Neural cell (in vitro differentiated cells): ENCODE data around the gene MIS12. TPM values are rescaled to one million over a fixed set of nuclear protein-coding genes. Genes with fewer than 3 reads are reported as not detected.

Experiments used
- H2AFZ ChIP-seq: fragments of 200-600, 300-800 bp; sonication (generic), shearing (Covaris generic); 2 replicates; pipeline ENCODE4 v1.6.0; 2014; ENCODE audit warnings: low read depth, mild to moderate bottlenecking, antibody characterized with exemption, low read length, moderate library complexity
- H3F3A ChIP-seq: fragments of 200-600 bp; shearing (Covaris generic); 2 replicates; pipeline ENCODE4 v1.6.1; 2016; ENCODE audit warnings: mild to moderate bottlenecking, moderate library complexity, mixed read lengths, antibody characterized with exemption, low read length; ENCODE audit not compliant: insufficient read depth, poor library complexity, severe bottlenecking
- H3K27ac ChIP-seq: fragments of 200-600, 300-800 bp; sonication (generic), shearing (Covaris generic); 2 replicates; pipeline ENCODE4 v1.5.1; 2014; ENCODE audit warnings: mild to moderate bottlenecking, low read length, moderate library complexity
- H3K27me3 ChIP-seq: fragments of 300-800, 200-600 bp; sonication (generic), shearing (Covaris generic); 2 replicates; pipeline ENCODE4 v1.6.0; 2014; ENCODE audit warnings: mild to moderate bottlenecking, low read depth, low read length, moderate library complexity; ENCODE audit not compliant: insufficient read depth
- H3K36me3 ChIP-seq: fragments of 300-800, 200-600 bp; sonication (generic), shearing (Covaris generic); 2 replicates; pipeline ENCODE4 v1.5.1; 2014; ENCODE audit warnings: mild to moderate bottlenecking, antibody characterized with exemption, low read length, moderate library complexity; ENCODE audit not compliant: insufficient read depth
- H3K4me2 ChIP-seq: fragments of 300-800, 200-600 bp; sonication (generic), shearing (Covaris generic); 2 replicates; pipeline ENCODE4 v1.6.0; 2014; ENCODE audit warnings: mild to moderate bottlenecking, low read length
- H3K4me3 ChIP-seq: fragments of 300-800, 200-600 bp; sonication (generic), shearing (Covaris generic); 2 replicates; pipeline ENCODE4 v1.5.1; 2014; ENCODE audit warnings: mild to moderate bottlenecking, low read length, moderate library complexity
- H3K79me2 ChIP-seq: fragments of 200-600 bp; shearing (Covaris generic); replicated peaks from 2 replicates; pipeline ENCODE4 v1.6.0; 2014; ENCODE audit warnings: mild to moderate bottlenecking, low read length, moderate library complexity; ENCODE audit not compliant: insufficient read depth
- H3K9ac ChIP-seq: fragments of 300-800, 200-600 bp; sonication (generic), shearing (Covaris generic); 2 replicates; pipeline ENCODE4 v1.6.1; 2016; ENCODE audit warnings: mild to moderate bottlenecking, low read length, mixed read lengths
- H3K9me2 ChIP-seq: fragments of 200-600 bp; shearing (Covaris generic); 2 replicates; pipeline ENCODE4 v1.6.1; 2016; ENCODE audit warnings: mild to moderate bottlenecking, low read length, mixed read lengths; ENCODE audit not compliant: insufficient read depth
- H3K9me3 ChIP-seq: fragments of 200-600, 300-800 bp; sonication (generic), shearing (Covaris generic); 2 replicates; pipeline ENCODE4 v1.6.1; 2016; ENCODE audit warnings: mild to moderate bottlenecking, mixed run types, low read length, moderate library complexity, mixed read lengths
- H4K20me1 ChIP-seq: fragments of 200-600 bp; shearing (Covaris generic); 2 replicates; pipeline ENCODE4 v1.6.1; 2016; ENCODE audit warnings: mild to moderate bottlenecking, mixed run types; ENCODE audit not compliant: insufficient read depth
- EP300 ChIP-seq: fragments of 450-650 bp; conservative IDR thresholded peaks from 2 replicates; pipeline ENCODE4 v1.6.1; 2014; ENCODE audit warnings: antibody characterized with exemption, mild to moderate bottlenecking, moderate library complexity; ENCODE audit not compliant: poor library complexity, severe bottlenecking
- EZH2 ChIP-seq: fragments of 200-600, 300-800 bp; shearing (Covaris generic), sonication (generic); IDR thresholded peaks from 2 replicates; pipeline ENCODE4 v1.6.1; 2014; ENCODE audit warnings: antibody characterized with exemption, low read length, borderline replicate concordance, mild to moderate bottlenecking; ENCODE audit not compliant: insufficient read depth, poor library complexity, severe bottlenecking
- MXI1 ChIP-seq: fragments of 450-650 bp; conservative IDR thresholded peaks from 2 replicates; pipeline ENCODE4 v1.6.1; 2014; ENCODE audit warnings: antibody characterized with exemption, mild to moderate bottlenecking; ENCODE audit not compliant: poor library complexity, severe bottlenecking
- POLR2AphosphoS5 ChIP-seq: IDR thresholded peaks from 2 replicates; pipeline ENCODE4 v1.6.1; 2012
- RAD21 ChIP-seq: fragments of 450-650 bp; conservative IDR thresholded peaks from 2 replicates; pipeline ENCODE4 v1.6.1; 2014; ENCODE audit warnings: antibody characterized with exemption, mild to moderate bottlenecking, moderate library complexity
- SMC3 ChIP-seq: fragments of 450-650 bp; conservative IDR thresholded peaks from 2 replicates; pipeline ENCODE4 v1.6.1; 2014; ENCODE audit warnings: antibody characterized with exemption, mild to moderate bottlenecking, moderate library complexity; ENCODE audit not compliant: poor library complexity
- TAF1 ChIP-seq: IDR thresholded peaks from 2 replicates; pipeline ENCODE4 v1.6.1; 2012; ENCODE audit warnings: low read depth
- polyA minus RNA-seq: library from RNA; depleted of rRNA, polyadenylated mRNA; stranded (reverse); fragments of >200 nt; gene quantifications from 2 replicates; pipeline ENCODE4 v1.2.3, GENCODE V29; 2014
- polyA plus RNA-seq: library from polyadenylated mRNA; depleted of rRNA; stranded (reverse); fragments of >200 nt; gene quantifications from 2 replicates; pipeline ENCODE4 v1.2.3, GENCODE V29; 2014
- TF ChIP-seq, protein P1 (sequence below): fragments of 450-650 bp; IDR thresholded peaks from 2 replicates; pipeline ENCODE4 v1.5.1; 2014; ENCODE audit warnings: antibody characterized with exemption, mild to moderate bottlenecking, moderate library complexity; ENCODE audit not compliant: poor library complexity, severe bottlenecking
- TF ChIP-seq, protein P2 (sequence below): IDR thresholded peaks from 2 replicates; pipeline ENCODE4 v1.6.1; 2012; ENCODE audit warnings: borderline replicate concordance

Gene MIS12, protein sequence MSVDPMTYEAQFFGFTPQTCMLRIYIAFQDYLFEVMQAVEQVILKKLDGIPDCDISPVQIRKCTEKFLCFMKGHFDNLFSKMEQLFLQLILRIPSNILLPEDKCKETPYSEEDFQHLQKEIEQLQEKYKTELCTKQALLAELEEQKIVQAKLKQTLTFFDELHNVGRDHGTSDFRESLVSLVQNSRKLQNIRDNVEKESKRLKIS
- 41.4 and 47.5 TPM in 2 replicates for polyA plus RNA-seq
- polyA minus RNA-seq = 34.4 and 37.7 TPM in 2 replicates

DNA sequence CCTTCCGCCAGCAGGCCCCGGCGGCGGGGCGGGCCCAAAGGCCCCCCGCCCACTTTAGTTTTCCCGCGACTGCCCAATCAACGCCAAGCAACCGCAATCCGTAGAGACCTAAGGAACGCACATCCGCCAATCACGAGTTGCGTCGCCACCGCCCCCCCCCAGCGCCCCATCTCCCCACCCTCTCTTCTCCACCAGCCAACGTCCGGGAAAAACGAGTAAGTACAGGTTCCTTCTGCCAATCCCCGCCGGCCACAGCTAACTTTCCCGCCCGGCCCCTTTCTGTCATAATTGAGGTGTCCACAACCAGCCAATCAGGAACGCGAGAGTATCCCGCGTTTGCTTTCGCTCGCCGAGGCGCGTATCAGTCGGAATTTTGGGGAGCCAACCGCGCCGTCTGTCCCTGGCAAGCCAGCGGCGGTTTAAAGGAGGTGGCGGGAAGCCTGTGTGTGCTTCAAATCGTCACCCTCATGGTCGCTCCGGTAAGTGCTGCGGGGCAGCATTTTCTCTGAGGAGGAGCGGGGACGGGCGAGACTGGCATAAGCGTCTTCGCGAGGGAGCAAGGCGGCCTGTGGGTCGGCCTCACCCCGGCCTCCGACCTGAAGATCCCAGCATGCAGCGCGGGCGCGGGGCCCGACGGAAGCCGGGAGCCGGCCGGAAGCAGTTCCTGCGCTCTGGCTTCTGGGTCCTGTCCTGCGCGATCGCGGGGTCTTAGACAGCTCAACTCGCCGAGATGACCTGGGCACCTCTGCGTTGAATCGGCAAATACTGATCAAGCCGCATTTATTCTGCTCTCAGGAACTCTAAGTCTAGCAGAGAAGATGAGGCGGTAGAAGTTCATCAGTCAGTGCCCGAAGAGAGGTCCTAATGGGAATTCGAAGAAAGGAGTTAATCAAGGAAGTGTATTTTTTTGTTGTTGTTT, at the start of gene MIS12:
Gene MIS12, plus strand, starts transcription at position 361 of the 919 bp plus-strand sequence. CDS start 2,297 bp downstream, outside the sequence.
- H3K27ac ChIP-seq = peak within 1 kb of the TSS; percentile 89
- peak within 1 kb of the TSS; percentile 93 for H3K9ac ChIP-seq
- H3K9me2 ChIP-seq = no peaks in the 10 kb centered on the region
- no peaks in the 10 kb centered on the region for H4K20me1 ChIP-seq
- H3K4me2 ChIP-seq = peak within 1 kb of the TSS; percentile 88
- no peaks in the 10 kb centered on the region for H3F3A ChIP-seq
- no peaks in the 10 kb centered on the region for H3K9me3 ChIP-seq
- TF ChIP-seq EZH2 = no peak
- TF ChIP-seq RAD21 = peak; percentile 47
- peak; percentile 42 for TF ChIP-seq SMC3
- TF ChIP-seq EP300 = peak; percentile 53
- peak; percentile 43 for TF ChIP-seq TAF1
- peak; percentile 99 for TF ChIP-seq MXI1
- TF ChIP-seq, protein P1, sequence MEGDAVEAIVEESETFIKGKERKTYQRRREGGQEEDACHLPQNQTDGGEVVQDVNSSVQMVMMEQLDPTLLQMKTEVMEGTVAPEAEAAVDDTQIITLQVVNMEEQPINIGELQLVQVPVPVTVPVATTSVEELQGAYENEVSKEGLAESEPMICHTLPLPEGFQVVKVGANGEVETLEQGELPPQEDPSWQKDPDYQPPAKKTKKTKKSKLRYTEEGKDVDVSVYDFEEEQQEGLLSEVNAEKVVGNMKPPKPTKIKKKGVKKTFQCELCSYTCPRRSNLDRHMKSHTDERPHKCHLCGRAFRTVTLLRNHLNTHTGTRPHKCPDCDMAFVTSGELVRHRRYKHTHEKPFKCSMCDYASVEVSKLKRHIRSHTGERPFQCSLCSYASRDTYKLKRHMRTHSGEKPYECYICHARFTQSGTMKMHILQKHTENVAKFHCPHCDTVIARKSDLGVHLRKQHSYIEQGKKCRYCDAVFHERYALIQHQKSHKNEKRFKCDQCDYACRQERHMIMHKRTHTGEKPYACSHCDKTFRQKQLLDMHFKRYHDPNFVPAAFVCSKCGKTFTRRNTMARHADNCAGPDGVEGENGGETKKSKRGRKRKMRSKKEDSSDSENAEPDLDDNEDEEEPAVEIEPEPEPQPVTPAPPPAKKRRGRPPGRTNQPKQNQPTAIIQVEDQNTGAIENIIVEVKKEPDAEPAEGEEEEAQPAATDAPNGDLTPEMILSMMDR = no peak
- TF ChIP-seq POLR2AphosphoS5 = peak; percentile 64
- TF ChIP-seq, protein P2, sequence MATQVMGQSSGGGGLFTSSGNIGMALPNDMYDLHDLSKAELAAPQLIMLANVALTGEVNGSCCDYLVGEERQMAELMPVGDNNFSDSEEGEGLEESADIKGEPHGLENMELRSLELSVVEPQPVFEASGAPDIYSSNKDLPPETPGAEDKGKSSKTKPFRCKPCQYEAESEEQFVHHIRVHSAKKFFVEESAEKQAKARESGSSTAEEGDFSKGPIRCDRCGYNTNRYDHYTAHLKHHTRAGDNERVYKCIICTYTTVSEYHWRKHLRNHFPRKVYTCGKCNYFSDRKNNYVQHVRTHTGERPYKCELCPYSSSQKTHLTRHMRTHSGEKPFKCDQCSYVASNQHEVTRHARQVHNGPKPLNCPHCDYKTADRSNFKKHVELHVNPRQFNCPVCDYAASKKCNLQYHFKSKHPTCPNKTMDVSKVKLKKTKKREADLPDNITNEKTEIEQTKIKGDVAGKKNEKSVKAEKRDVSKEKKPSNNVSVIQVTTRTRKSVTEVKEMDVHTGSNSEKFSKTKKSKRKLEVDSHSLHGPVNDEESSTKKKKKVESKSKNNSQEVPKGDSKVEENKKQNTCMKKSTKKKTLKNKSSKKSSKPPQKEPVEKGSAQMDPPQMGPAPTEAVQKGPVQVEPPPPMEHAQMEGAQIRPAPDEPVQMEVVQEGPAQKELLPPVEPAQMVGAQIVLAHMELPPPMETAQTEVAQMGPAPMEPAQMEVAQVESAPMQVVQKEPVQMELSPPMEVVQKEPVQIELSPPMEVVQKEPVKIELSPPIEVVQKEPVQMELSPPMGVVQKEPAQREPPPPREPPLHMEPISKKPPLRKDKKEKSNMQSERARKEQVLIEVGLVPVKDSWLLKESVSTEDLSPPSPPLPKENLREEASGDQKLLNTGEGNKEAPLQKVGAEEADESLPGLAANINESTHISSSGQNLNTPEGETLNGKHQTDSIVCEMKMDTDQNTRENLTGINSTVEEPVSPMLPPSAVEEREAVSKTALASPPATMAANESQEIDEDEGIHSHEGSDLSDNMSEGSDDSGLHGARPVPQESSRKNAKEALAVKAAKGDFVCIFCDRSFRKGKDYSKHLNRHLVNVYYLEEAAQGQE = no peak
- H3K27me3 ChIP-seq = no peaks in the 10 kb centered on the region
- H3K4me3 ChIP-seq = peak within 1 kb of the TSS; percentile 89
- H3K36me3 ChIP-seq = peaks cover 16% of the 10 kb centered on the region
- peaks cover 45% of the 10 kb centered on the region for H3K79me2 ChIP-seq
- peak within 1 kb of the TSS; percentile 76 for H2AFZ ChIP-seq

DNA sequence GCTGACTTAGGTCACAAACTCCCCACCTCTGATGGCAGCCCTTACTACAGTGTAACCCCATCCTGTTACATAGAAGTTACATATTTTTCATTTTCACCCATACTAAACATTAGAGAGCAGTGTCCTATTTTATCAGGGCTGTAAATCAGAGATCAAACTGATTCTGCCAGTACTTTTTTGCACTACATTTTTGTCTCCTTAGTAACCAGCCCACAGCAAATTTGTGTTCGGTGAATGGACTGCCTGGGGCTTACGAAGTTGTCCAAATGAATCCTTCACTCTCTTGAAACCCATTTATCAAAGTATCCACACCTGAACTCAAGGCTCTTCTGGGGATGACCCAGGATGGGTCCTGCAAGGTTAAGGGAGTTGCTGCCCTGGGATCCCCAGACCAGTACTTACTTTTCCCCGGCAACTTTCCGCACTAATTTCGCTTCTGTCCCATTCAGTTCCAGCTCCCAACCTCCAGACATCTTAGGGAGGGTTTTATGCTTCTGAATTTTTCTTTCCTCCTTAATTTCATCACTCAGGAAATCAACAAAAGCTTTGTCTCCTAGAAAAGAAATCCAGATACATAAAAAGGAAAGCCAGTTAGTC, 48.5 kb upstream of the MIS12 start:
- no peaks in the 10 kb centered on the region for H3F3A ChIP-seq
- H3K27ac ChIP-seq = no peak overlapping the region
- peak overlapping the region; percentile 76 for H3K9ac ChIP-seq
- TF ChIP-seq MXI1 = no peak
- no peak for TF ChIP-seq EZH2
- no peak for TF ChIP-seq EP300
- TF ChIP-seq, protein P1 = no peak
- TF ChIP-seq, protein P2 = no peak
- no peak for TF ChIP-seq RAD21
- no peak for TF ChIP-seq SMC3
- no peak for TF ChIP-seq TAF1
- no peak for TF ChIP-seq POLR2AphosphoS5
- H3K27me3 ChIP-seq = no peaks in the 10 kb centered on the region
- no peaks in the 10 kb centered on the region for H4K20me1 ChIP-seq
- H3K36me3 ChIP-seq = peaks cover 10% of the 10 kb centered on the region
- no peak overlapping the region for H2AFZ ChIP-seq
- H3K9me2 ChIP-seq = no peaks in the 10 kb centered on the region
- peak overlapping the region; percentile 76 for H3K4me3 ChIP-seq
- no peaks in the 10 kb centered on the region for H3K9me3 ChIP-seq
- H3K4me2 ChIP-seq = peak overlapping the region; percentile 40
- peaks cover 29% of the 10 kb centered on the region for H3K79me2 ChIP-seq
